K562 (cell line): ENCODE data around the gene SHISA7. TPM values are rescaled to one million over a fixed set of nuclear protein-coding genes. Genes with fewer than 3 reads are reported as not detected.

Experiments used
- ATAC-seq: fragments of 200-7000 bp; cut with Tn5 transposase; 3 replicates; pipeline ENCODE4 v1.9.1; 2020; ENCODE audit warnings: moderate library complexity
- BruUV-seq: library from RNA; stranded (reverse); fragments of 400-500 nt; replicated peaks from 2 replicates; lab custom pipeline; 2021; lab: Mats Ljungman, UMichigan
- CTCF ChIA-PET: fragments of 300-600 bp; formaldehyde crosslinking; extraction: SDS; loops from one replicate; lab custom pipeline; 2021; ENCODE audit warnings: low intra/inter-chr PET ratio; lab: Yijun Ruan, JAX
- POLR2A ChIA-PET: fragments of 300-600, 350-650 bp; sonication (Branson Sonifier 250); formaldehyde crosslinking; extraction: SDS; loops from one replicate; lab custom pipeline; 2021; ENCODE audit warnings: antibody characterized with exemption, inconsistent platforms; lab: Yijun Ruan, JAX
- DNase-seq, 4 experiments: peaks; one replicate each; pipeline versions ENCODE4 v3.0.0 to v3.0.0-alpha.2; 2011 to 2018; ENCODE audit warnings: low spot score in 3 of 4, mixed read lengths in 3 of 4; ENCODE audit errors: extremely low read depth in 1 of 4
- FAIRE-seq: peaks from 2 replicates; lab custom pipeline; 2011; peaks lifted over from hg19 to GRCh38; lab: Jason Lieb, UNC
- H2AFZ ChIP-seq: 2 replicates; pipeline ENCODE4 v1.6.0; 2011; ENCODE audit warnings: low read depth, low read length, control low read depth, inconsistent platforms
- H3K27ac ChIP-seq: fragments of 200-600 bp; 3 replicates; pipeline ENCODE4 v1.8.0; 2011; ENCODE audit warnings: low read depth, mild to moderate bottlenecking, control low read depth, inconsistent platforms, low read length, moderate library complexity, mixed read lengths; ENCODE audit errors: extremely low read depth
- H3K27me3 ChIP-seq, 2 experiments: fragments of 300-600 bp in 1 of 2; 2 replicates in 1 of 2; 3 replicates in 1 of 2; pipeline versions ENCODE4 v1.6.0 to v1.8.0; 2011; ENCODE audit warnings: inconsistent platforms in 2 of 2, low read length in 2 of 2, mild to moderate bottlenecking in 1 of 2, mixed read lengths in 1 of 2, moderate library complexity in 1 of 2; ENCODE audit not compliant: control insufficient read depth in 2 of 2, insufficient read depth in 2 of 2
- H3K36me3 ChIP-seq: fragments of 300-600 bp; 3 replicates; pipeline ENCODE4 v1.8.0; 2011; ENCODE audit warnings: mild to moderate bottlenecking, low read length, inconsistent platforms; ENCODE audit not compliant: control insufficient read depth, insufficient read depth
- H3K4me1 ChIP-seq, 2 experiments: fragments of 200-600 bp in 1 of 2; replicated peaks in 1 of 2; 2 replicates in 1 of 2; 3 replicates in 1 of 2; pipeline versions ENCODE4 v1.5.1 to v1.8.0; 2011; ENCODE audit warnings: inconsistent platforms in 2 of 2, low read length in 2 of 2, mild to moderate bottlenecking in 1 of 2, mixed read lengths in 1 of 2, moderate library complexity in 1 of 2; ENCODE audit not compliant: control insufficient read depth in 2 of 2, insufficient read depth in 2 of 2
- H3K4me2 ChIP-seq: 2 replicates; pipeline ENCODE4 v1.6.1; 2011; ENCODE audit warnings: low read length, control low read depth, inconsistent platforms, mixed read lengths; ENCODE audit not compliant: insufficient read depth
- H3K4me3 ChIP-seq: fragments of 200-600 bp; sonication (generic), shearing (Covaris generic); 2 replicates; pipeline ENCODE4 v1.5.1; 2016; ENCODE audit warnings: control low read depth, inconsistent platforms
- H3K79me2 ChIP-seq: fragments of 200-600 bp; 3 replicates; pipeline ENCODE4 v1.8.0; 2011; ENCODE audit warnings: low read length, inconsistent platforms; ENCODE audit not compliant: control insufficient read depth, insufficient read depth
- H3K9ac ChIP-seq, 2 experiments: 2 replicates each; pipeline versions ENCODE4 v1.6.0 to v1.6.1; 2011; ENCODE audit warnings: low read depth in 2 of 2, low read length in 2 of 2, control low read depth in 1 of 2, inconsistent platforms in 1 of 2, mild to moderate bottlenecking in 1 of 2, mixed read lengths in 1 of 2; ENCODE audit not compliant: insufficient read depth in 1 of 2
- H3K9me1 ChIP-seq: one replicate; pipeline ENCODE4 v1.6.0; 2011; ENCODE audit warnings: inconsistent platforms, mild to moderate bottlenecking, low read length, moderate library complexity; ENCODE audit not compliant: control insufficient read depth, insufficient read depth
- H3K9me3 ChIP-seq: replicated peaks from 2 replicates; pipeline ENCODE4 v1.5.1; 2011; ENCODE audit warnings: low read depth, low read length, inconsistent platforms; ENCODE audit not compliant: control insufficient read depth, insufficient read depth
- H4K20me1 ChIP-seq: replicated peaks from 2 replicates; pipeline ENCODE4 v1.6.1; 2011; ENCODE audit warnings: low read length, inconsistent platforms, mixed read lengths; ENCODE audit not compliant: control insufficient read depth, insufficient read depth
- ATF1 ChIP-seq, 2 experiments: fragments of 450-650 bp in 1 of 2; IDR thresholded peaks; 2 replicates each; pipeline ENCODE4 v1.6.1; 2016; ENCODE audit warnings: missing compliant biosample characterization in 1 of 2, missing genetic modification characterization in 1 of 2
- KLF13 ChIP-seq: fragments of 450-650 bp; IDR thresholded peaks from 2 replicates; pipeline ENCODE4 v1.6.1; 2016; ENCODE audit warnings: missing genetic modification characterization, low read depth, mild to moderate bottlenecking, missing compliant biosample characterization, moderate library complexity, borderline replicate concordance
- MLX ChIP-seq, 2 experiments: fragments of 450-650 bp in 1 of 2; sonication (generic) in 1 of 2; formaldehyde crosslinking; conservative IDR thresholded peaks; 2 replicates each; pipeline versions ENCODE4 v1.4.0 to v1.8.1; 2020 to 2022; ENCODE audit warnings: mild to moderate bottlenecking in 1 of 2, missing genetic modification reagents in 1 of 2
- PHB ChIP-seq: fragments of 250-450 bp; sonication (Bioruptor Pico); IDR thresholded peaks from 2 replicates; pipeline ENCODE4 v1.5.0; 2021
- PTTG1 ChIP-seq: fragments of 450-650 bp; IDR thresholded peaks from 2 replicates; pipeline ENCODE4 v1.6.1; 2016; ENCODE audit warnings: low read depth, mild to moderate bottlenecking, missing genetic modification characterization, missing compliant biosample characterization
- RFX7 ChIP-seq: fragments of 250-450 bp; sonication (Bioruptor Pico); IDR thresholded peaks from 2 replicates; pipeline ENCODE4 v1.5.1; 2021; ENCODE audit warnings: mild to moderate bottlenecking
- RNF219 ChIP-seq: fragments of 250-450 bp; sonication (Bioruptor Pico); IDR thresholded peaks from 2 replicates; pipeline ENCODE4 v1.5.0; 2022; ENCODE audit warnings: mild to moderate bottlenecking
- VEZF1 ChIP-seq: fragments of 200-800 bp; sonication (Bioruptor generic); IDR thresholded peaks from 2 replicates; pipeline ENCODE4 v1.6.1; 2017; ENCODE audit warnings: missing genetic modification characterization, missing compliant biosample characterization
- ZHX1 ChIP-seq: fragments of 150-350 bp; conservative IDR thresholded peaks from 2 replicates; pipeline ENCODE4 v1.6.1; 2014; ENCODE audit warnings: low read length
- ZNF280A ChIP-seq: fragments of 450-650 bp; IDR thresholded peaks from 2 replicates; pipeline ENCODE4 v1.6.1; 2018; ENCODE audit warnings: mild to moderate bottlenecking, low read depth; ENCODE audit not compliant: partially characterized antibody
- ZNF408 ChIP-seq: fragments of 250-450 bp; sonication (Bioruptor Pico); IDR thresholded peaks from 2 replicates; pipeline ENCODE4 v1.4.0; 2020; ENCODE audit warnings: low read depth, mild to moderate bottlenecking, moderate library complexity
- whole genome bisulfite sequencing: fragments of 100-300 bp; shearing (Covaris generic); methylation state at CpG from one replicate; pipeline ENCODE4 v1.1.6; 2016; ENCODE audit warnings: low coverage, mixed read lengths; ENCODE audit not compliant: insufficient coverage; ENCODE audit errors: missing lambda C conversion rate; 5-methylcytosine and 5-hydroxymethylcytosine counted together
- in situ Hi-C: fragments of 300-500 bp; cut with MboI; formaldehyde crosslinking; loops from 4 replicates; pipeline ENCODE4 v1.15.0; 2018; ENCODE audit warnings: inconsistent platforms, mixed read lengths
- intact Hi-C: fragments of 100-400 bp; cut with micrococcal nuclease; formaldehyde crosslinking; loops from 2 replicates; pipeline ENCODE4 v1.14.2; 2022
- polyA plus RNA-seq, 8 experiments: library from polyadenylated mRNA; depleted of rRNA in 4 of 8; stranded (reverse) in 5 of 8; unstranded in 3 of 8; fragments of >200 nt; fragmentation: Nextera tagmentation in 2 of 8; fragmentation: Illumina TruSeq in 1 of 8; extraction: Ambion mirVana in 2 of 8; extraction: Trizol in 1 of 8; gene quantifications; 2 replicates each; pipeline versions ENCODE4 v1.2.1 to v1.2.3, GENCODE V29; 2011 to 2014; ENCODE audit warnings: inconsistent platforms in 1 of 8, missing spikeins in 1 of 8
- total RNA-seq, 7 experiments: library from RNA; depleted of rRNA in 6 of 7; stranded (reverse); fragments of >200 nt in 6 of 7; fragmentation: Illumina TruSeq in 2 of 7; extraction: Trizol in 2 of 7; gene quantifications; 2 replicates each; pipeline versions ENCODE4 v1.2.1 to v1.2.3, GENCODE V29; 2011 to 2021; ENCODE audit warnings: low replicate concordance in 1 of 7

SHISA7 gene
- total and polyA plus RNA-seq, 9 of the 15 experiments (the other 6 are each of a cell fraction or from before 2014, with no cell fraction given), result 0.01 to 0.40 (median 0.07) TPM

DNA sequence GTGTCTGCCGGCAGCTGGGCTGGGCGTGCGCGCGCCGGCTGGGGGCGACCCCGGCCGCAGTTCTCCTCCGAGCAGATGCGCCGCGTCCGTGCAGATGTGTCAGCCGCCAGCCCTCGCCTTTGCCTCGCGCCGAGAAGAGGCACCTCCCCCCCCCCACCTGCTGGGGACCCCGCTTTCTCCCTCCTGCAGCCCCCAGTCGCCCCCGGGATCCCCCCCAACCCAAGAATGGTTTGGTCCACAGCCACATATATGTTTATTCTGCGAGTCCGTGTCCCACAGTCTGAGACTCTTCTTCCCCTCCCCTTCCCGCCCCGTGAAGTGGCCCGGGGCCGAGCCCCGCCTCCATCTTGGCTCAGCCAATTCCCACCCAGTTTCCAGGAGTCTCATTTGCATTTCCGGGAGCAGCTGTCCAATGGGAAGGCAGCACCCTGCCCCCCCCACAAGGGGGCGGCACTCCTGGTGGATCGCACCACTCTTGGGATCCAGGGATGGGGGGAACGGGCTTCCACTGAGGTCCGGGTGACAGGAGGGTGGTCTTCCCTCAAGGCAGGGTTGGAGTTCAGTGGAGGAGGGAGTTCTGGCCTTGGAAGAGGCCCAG, 9.7 kb upstream of the SHISA7 start:
- 1% methylated on average over 12 of the region's 34 CpGs for WGBS
- Histone ChIP-seq H3K9me1 (no peaks in the 10 kb centered on the region), H3K9me3 (no peaks in the 10 kb centered on the region), H3K4me2 (peak overlapping the region; percentile 53; the same call in 1 of the 2 replicates), H3K9ac (peak overlapping the region in 1 of 2 experiments; percentile 15; a peak in 2 of 4 replicates), H3K4me1 (peaks cover 0 to 70% of the 10 kb centered on the region in 2 experiments), H3K36me3 (peaks cover 29% of the 10 kb centered on the region; the same call in 2 of the 3 replicates), H3K4me3 (peak overlapping the region; percentile 28), H2AFZ (no peak overlapping the region), H3K79me2 (peaks cover 6% of the 10 kb centered on the region; the same call in 2 of the 3 replicates), H3K27ac (no peak overlapping the region), H4K20me1 (no peaks in the 10 kb centered on the region; the same call in 1 of the 2 replicates), H3K27me3 (peaks cover 0 to 7% of the 10 kb centered on the region in 2 experiments; a peak in 4 of 5 replicates)
- ATAC-seq, result peak; percentile 98
- CTCF ChIA-PET, result interaction anchor here (1.1 kb wide), 1 partner anchor 51 kb away, joined by 6 read pairs; no protein-coding TSS in a partner anchor
- in situ Hi-C loops, result no loop called here
- POLR2A ChIA-PET, result interaction anchor here (0.6 to 2.0 kb wide), 12 partner anchors 8 to 312 kb away, joined by 3 to 7 read pairs (median 4); partner anchors contain the start of genes FIZ1, ISOC2, UBE2S and ZNF628
- BruUV-seq, result no TSS peak
- peak; percentile 88 to 99 (median 94) for DNase-seq
- intact Hi-C loops, result loop anchor here (1.0 to 5.0 kb wide), 2 partner anchors 8 to 66 kb away; partner anchors contain the start of genes ISOC2 and RPL28
- FAIRE-seq, result peak; percentile 96
- no peak for TF ChIP-seq RNF219 (CRISPR knock-in tag)
- TF ChIP-seq ZHX1, result no peak
- no peak for TF ChIP-seq KLF13 (tag)
- no peak for TF ChIP-seq PTTG1 (tag)
- TF ChIP-seq ATF1 (CRISPR knock-in tag; IDR thresholded peaks at IDR 0.05), result no peak
- TF ChIP-seq ATF1 (tag; IDR thresholded peaks at IDR 0.05), result 0 out of 2 replicates have a peak, but pooled peaks have one; percentile 28
- no peak for TF ChIP-seq ZNF408
- TF ChIP-seq MLX (CRISPR knock-in tag; conservative IDR thresholded peaks at IDR 0.05), result no peak
- peak; percentile 98 for TF ChIP-seq VEZF1 (CRISPR knock-in tag)
- no peak for TF ChIP-seq PHB (CRISPR knock-in tag)
- TF ChIP-seq ZNF280A, result no peak
- TF ChIP-seq RFX7 (CRISPR knock-in tag), result no peak
